NCI-H524 treated with DMSO at 0.1 percent for 48 hours (cell line): ENCODE measurements around the gene ATP11A.
A peak's percentile ranks its signal among the peaks of the same experiment; 100 is the strongest.

Source experiments
- DNase-seq: peaks from one replicate; lab custom pipeline; 2025; lab: John Stamatoyannopoulos, UW

Gene ATP11A

DNA sequence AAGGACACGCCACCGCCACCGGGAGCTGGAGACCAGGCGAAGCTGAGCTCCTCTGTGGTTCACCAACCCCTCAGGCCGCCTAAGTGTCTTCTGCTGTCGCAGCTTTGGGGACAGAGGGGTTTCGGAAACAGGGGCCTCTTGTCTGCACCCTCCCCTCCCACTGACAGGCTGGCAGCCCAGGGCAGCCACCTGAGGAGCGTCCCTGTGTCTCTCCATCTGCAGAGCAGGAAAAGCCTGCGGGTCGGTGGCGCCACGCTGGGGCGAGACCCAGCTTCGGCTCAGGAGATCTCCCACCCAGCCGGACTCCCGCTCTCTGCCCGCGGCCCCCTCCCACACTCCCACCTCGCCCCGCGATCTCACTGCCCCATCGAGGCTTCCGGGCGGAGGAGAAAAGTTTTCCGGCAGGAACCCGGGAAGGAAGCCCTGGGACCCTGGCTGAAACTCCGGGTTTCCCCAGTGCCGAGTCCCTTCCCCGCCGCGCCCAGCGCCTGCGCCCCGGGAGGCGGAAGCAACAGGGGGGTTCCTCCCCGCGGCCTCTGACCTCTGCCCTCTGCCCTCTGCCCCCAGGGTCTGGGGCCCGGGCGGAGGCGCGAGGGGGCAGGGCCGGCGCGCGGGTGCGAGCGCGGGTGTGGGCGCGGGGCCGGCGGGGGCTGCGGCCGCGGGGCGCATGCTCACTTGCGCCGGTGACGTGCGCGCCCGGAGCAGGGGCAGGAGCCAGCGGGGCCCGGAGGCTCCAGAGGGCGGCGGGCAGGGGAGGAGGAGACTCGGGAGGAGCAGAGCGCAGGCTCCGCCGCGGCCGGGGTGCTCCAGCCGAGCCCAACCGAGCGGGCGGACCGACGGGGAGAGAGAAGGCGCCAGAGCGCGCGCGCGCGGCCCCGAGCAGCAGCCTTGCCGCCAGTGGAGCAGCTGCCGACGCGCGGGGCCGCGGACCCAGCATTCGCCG lies at the start of gene ATP11A:
TSS of gene ATP11A (plus strand) at position 736 of the 943 bp plus-strand sequence. CDS start 379 bp downstream, outside the sequence.
- no peak for DNase-seq

DNA sequence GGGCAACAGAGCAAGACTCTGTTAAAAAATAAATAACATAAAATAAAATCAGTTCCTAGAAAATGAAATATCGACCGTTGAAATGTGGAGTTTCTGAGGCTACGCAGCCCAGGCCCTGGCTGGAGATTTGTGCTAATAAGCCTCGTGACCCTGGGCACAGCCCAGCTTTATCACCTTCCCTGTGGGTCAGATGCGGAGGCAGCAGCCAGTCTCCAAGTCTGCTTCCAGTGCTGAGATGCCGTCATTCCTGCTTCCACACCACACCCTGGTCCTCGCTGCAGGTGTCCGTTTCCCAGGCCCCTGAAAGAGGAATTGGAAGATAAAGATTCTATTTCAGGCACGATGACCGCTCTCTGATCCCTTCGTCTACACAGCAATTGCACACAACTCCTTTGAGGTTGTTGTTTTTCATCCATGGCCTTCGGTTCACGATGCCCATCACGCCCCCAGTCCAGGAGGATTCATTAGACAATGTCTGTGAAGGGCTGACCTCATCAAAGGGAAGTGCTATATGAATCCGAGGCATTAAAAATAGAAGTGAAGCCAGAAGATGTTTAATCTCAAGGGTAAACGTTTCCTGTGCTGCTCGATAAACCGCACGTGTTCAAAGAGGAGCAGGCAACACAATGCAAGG lies 48.3 kb upstream of the ATP11A start:
- no peak for DNase-seq

DNA sequence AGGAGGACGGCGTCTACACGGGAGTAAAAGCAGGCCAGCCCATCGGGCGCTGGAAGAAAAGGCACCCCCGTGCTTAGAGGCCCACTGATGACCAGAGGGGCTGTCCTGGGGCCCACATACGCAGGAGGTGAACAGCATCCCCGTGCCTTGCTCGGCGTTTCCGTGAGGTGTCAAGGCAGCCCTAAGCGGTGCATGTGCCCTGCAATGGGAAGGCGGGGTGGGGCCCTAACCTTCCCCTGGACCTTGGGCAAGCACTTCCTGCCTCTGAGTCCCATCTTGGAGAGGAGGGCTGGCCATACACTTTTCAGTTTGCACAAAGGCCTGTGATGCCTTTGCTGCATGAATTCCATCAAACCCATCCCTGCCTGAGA lies 47.8 kb upstream of the ATP11A start:
- DNase-seq = no peak

DNA sequence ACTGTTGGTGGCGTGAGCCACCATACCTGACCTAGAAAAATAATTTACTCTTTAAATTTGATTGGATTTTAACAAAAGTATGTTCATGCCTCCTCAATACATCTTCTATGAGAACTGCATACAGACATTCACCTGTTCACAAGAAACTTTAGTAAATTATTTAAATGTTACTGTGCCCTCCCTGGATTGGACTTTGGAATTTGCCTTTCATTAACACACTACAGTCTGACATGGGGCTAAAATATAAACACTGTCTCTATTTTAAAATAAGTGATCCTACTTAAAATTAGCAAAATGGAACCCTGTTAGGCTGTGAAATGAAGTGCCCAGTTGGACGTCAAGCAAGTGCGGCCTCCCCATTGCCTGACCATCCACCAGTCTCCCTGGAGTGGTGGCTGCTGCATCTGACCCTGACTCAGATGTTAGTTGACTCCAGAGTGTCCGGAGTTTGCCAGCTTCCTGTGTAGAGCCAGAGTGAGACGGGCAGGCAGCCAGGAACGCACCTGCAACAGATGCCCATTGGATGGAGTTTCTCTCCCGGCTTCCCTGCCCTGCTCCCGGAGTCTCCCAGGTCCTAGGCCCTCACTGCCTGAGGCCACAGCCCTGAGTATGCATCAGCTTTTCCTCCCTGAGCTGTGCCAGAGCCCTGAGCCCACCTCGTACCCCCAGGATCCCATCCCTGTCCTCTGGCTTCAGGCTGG lies 45.9 kb upstream of the ATP11A start:
- DNase-seq = no peak

DNA sequence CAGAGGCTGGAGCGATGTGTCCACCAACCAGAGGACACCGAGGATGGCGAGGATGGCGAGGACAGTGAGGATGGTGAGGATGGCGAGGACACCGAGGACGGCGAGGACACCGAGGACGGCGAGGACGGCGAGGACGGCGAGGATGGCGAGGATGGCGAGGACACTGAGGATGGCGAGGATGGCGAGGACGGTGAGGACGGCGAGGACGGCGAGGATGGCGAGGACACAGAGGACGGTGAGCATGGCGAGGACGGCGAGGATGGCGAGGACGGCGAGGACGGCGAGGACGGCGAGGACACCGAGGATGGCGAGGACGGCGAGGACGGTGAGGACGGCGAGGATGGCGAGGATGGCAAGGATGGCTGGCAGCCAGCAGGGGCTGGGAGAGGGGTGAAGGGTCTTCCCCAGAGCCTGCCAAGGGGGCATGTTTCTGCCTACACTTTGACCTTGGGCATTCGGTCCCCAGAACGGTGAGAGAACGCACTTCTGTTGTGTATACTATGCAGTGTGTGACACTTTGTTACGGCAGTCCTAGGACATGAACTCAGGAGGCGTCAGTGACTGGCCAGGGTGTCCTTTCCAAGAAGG lies 44.4 kb upstream of the ATP11A start:
- no peak for DNase-seq

DNA sequence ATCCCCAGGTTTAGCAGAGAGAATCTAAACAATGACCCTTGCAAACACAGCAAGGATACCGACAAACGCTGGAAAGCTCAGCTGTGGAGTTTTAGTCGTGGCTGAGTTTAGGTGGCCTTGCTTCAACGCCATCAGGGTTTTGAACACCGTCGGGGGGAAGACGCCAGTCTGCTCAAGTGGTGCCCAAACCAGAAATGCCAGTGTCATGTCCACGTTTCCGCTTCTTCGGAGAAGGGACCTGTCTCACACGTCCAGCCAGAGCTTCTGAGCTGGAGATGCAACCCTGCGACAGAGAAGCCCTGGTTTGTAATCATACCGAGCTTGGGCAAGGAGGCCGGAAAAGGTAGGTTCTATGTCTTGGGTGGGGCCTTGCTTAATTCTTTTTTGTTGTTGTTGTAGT lies 42.6 kb upstream of the ATP11A start:
- DNase-seq = no peak

DNA sequence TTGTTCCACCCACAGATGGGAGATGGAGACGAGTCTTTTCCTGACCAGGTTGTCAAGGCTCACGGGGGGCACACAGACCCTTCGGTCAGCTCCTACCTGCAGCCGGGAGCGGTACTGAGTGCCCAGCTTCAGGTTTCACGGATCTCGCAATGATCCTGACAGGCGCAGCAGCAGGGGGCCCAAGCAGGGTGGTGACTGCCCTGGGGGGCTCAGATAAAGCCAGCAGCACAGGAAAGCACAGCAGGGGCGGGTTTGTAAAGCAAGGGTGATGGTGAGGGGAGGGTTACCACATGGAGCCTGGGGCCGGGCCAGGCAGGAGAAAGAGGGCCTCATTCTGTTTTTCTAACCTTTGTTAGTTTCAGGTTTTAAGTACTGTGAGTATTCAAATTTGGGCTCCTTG lies 41.7 kb upstream of the ATP11A start:
- no peak for DNase-seq

DNA sequence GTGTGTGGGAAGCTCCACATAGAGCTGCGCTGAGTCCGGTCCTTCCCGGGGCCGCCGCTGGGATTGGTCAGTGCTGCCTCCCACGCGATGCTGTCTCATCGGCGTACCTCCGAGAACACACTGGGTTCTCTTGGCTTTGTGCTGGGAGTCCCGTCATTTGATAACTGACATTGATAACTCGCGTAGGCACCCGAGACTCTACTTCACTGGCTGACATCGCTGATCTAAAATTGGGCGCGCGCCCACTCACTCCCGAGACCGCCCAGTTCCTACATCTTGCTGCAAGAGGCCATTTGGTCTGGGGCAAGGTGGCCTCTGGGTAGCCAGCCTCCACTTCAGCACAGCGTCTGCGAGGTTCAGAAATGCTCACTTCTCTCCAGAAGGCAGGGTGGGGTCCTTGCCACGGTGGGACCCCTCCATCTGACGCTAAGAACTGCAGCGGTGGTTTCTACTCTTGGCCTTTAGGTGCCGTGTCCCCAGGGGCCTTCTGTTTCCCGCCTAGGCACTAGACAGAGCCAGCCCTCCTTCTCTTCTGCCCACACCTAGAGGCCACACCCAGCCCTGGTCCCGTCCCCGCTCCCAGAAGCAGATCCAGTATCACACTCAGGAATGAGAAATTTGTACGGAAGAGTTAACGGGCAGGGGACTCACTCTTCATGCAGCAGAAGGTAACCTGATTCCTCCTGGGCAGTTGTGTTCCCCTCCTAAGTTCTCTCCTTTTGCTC lies 40.7 kb upstream of the ATP11A start:
- DNase-seq = no peak

DNA sequence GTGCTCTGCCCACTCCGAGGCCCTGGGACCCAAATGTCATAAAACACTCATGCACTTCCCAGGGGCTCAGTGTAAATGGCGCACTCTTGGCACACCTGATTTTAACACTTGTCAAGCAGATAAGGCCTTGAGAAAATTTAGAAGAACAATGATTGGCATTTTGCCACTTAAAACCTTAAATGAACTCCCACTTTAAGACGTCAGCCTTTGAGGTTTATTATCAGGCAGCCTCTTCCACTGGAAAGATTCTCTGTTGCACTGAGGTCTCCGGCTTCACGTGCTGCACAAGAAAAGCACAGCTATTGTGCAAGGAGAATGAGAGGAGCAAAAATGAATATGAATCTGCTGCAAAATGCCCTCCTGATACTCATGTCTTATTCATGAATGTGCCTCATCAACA lies 38.5 kb upstream of the ATP11A start:
- DNase-seq = no peak

DNA sequence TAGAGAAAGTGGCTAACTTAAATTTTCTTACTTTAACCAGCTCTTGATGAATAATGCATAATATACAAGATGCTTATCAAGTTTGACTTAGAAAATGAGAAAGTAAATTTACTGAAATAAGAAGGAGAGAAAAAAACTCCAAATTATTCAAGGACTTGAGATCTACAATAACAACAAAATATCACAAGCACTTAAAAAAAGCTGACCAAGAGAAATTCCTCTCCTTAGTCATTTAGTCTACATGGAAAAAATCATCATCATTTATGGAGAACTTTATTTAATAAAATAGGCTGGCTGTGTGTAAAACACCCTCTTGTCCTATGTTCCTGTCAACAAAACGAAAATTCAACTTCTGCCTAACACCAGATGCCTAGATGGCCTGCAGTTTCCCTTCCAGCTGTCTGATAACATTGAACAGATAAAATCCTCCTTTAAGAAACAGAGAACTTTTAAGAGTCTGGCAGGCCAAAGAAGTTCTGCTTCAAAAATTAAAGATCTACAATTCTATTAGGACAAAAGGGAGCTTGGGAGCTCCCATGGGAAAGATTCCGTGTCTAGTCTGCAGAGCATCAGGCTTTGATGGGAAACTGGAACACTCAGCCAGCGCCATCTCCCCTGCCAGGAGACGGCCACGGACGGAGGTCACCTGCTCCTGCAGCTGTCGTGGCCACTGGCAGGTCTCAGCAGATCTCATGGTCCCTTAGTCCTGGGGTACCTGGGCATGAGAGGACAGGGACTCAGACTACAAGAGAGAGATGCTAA lies 37.9 kb upstream of the ATP11A start:
- no peak for DNase-seq

DNA sequence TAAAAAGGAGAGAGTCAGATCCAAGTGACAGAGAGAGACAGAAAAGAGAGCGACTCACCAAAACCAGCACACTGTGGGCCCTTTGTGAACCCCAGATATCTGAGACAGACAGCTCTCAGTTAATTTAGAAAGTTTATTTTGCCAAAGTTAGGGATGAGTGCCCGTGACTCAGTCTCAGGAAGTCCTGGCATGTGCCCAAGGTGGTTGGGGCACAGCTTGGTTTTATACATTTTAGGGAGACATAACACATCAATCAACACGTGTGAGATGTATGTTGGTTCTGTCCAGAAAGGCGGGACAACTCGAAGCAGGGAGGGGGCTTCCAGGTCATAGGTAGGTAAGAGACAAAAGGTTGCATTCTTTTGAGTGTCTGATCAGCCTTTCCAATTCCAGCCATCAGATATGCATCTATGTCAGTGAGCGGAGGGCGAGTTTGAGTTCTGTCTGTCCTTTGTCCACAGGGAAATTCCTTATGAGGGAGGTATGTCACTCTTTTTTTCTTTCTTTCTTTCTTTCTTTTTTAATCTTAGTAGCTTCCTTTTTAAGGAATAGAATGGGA lies 37.2 kb upstream of the ATP11A start:
- no peak for DNase-seq

DNA sequence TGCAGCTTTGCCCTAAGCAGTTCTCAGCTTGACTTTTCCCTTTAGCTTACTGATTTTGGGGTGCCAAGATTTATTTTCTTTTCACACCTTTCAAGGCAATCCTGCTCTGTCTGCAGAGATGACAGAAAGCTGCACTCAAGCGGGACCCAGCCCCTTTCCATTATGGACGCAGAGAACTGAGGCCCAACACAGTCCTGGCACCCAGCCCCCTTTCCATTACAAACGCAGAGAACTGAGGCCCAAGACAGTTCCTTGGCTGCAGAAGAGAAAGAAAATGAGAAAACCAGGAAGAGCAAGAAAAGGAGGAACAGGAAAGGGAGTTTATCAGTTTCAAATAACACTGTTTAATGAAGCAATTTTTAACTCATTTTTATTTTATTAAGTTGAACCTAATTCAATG lies 36.8 kb upstream of the ATP11A start:
- no peak for DNase-seq

DNA sequence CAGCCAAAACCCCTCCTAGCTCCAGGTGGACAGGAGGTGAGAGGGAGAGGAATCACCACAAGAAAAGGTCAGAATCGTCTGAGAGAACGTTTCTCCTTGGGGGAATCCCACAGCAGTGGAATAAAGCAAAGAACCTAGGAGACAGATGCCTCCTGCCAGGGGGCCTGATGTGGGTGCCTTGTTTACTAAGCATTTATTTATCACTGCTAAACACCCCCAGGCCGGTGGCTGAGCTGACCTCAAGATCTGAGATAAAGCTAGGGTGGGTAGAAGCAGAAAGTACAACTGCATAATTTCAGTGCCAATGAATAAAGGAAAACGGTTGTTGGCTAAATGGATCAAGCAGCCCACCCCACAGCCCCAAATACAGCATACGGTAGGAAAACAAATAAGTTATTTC lies 33.9 kb upstream of the ATP11A start:
- no peak for DNase-seq

DNA sequence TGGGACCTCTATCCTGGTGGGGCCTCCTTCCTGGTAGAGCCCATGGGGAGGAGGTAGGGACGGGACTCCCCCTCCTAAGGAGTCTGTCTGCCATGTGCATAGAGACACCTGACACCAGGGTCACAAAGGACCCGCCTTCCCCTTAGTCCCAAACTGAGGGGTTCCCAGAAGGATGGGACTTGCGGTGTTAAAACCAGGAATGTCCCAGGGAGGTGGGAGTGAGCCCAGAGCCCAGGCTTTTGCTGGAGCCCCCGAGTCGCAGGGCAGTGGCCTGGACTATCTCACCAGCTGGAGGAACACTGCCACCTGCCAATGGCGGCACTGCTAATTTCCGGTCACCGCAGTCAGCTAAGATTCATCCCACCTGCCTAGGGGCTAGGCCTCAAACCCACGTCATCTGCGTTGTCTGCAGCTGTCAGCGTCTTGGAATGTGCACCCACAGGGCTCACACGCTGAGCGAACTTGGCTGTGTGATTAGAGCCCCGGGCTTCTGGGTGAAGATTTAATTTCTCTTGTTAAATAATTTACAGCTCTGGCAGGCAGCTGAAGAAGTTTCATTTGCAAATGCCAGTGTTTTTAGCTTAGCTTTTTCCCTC lies 31.9 kb upstream of the ATP11A start:
- DNase-seq = no peak

DNA sequence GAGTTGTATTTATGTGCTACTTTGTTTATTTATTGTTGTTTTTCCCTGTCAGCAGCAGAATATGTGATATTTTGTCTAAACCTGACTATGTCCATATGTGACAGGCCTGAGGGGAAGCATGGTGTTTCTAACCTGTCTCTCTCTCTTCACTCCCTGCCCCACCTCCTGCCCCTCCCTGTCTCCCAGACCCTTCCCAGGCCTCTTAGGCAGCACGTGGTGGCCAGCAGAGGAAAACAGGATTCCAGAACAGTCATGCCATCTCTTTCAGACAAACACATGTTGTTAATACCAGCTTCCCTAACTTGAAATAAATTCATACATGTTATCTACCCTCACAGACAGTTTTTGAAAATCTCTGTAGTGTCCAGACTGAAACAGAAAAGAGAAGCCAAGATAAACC lies 31.0 kb upstream of the ATP11A start:
- DNase-seq = no peak

DNA sequence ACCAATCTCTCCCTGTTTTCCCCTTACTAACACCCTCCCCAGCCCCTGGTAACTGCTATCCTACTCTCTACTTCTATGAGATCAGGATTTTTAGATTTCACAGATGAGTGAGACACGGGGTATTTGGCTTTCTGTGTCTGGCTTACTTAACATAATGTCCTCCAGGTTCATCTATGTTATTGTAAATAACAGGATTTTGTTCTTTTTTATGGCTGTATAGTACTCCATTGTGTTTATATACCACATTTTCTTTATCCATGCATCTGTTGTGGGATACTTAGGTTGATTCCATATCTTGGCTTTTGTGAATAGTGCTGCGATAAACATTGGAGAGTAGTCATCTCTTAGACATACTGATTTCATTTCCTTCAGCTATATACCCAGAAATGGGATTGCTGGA lies 28.5 kb upstream of the ATP11A start:
- DNase-seq = no peak

DNA sequence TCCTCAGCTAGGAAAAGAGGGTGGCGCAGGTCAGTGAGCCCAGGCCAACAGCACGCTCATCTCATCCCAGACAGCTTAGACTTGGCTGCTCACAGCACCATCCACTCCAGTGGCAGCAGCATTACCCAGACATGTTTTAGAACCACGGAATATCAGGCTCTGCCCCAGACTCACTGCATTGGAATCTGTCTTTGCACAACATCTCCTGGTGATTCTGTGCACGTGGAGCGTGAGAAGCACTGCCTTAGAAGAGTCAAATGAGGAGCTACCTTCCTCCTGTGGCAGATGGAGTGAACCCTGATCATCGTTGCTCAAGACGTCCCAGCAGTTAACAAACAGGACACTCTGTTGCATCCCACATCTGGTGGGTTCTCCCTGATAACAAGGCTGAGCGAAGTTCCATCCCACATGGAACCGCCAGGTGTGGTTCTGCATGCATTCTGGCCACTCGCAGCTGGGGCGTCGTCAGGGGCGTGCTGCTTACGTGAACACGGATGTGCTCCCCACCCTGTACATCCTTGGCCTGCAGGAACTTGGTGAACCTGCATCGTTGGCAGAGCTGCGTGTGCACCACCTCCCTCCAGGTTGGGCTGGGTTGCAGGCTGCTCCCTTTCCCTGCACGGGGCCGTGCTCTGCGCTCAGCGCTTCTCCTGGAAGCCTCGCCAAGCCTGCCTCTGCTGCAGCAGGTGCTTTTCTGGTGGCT lies 25.2 kb upstream of the ATP11A start:
- no peak for DNase-seq

DNA sequence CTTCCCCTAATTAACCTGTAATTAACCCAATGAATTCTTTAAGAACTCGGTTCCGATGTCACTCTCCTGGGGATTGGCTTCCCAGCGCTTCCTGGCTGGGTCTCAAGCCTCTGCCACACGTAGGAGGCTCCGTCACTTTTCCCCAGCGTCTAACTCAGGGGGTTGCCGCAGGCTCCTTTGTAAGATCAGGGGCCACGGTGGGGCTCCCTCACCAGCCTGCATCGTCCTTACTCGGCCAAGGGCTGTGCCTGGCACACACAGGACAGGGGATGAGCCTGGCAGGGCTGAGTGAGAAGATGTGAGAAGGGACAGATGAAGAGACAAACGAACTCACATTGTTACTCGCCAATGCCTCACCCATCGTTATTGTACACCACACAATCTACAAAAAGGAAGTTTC lies 20.9 kb upstream of the ATP11A start:
- no peak for DNase-seq

DNA sequence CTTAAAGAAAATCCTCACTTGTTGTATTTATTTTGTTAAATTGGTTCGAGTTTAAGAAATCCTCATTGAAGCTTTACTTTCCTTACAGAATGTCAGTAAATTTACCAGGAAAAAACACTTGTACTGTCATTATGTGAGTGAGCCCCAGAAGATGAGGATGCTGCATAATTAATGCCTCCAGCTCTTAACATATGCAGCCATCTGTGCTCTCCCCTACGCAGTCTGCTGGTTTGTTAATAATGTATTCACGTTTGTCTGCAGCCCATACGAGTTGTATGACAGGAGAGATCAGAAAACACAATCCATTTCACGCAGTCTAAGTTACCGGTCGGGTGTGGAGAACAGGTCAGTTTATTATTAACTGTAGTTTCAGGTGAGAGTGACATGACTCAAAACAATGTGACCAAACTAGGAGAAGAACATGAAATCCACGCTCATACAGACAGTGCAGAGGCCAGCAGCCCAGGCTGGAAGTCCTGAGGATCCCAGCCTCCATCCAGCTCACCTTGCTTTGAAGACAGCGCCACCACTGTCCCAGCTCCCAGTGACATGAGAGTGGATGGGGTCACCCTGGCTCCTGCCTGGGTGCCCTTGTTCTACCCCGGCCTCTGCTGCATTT lies 19.8 kb upstream of the ATP11A start:
- DNase-seq = peak; percentile 40
